GM13976 (cell line): Measurements from ENCODE around the gene AGPAT4.

Experiments
- DNase-seq: peaks from one replicate; pipeline ENCODE4 v3.0.0; 2012; ENCODE audit warnings: low spot score
- CTCF ChIP-seq: IDR thresholded peaks from 2 replicates; pipeline ENCODE4 v1.5.1; 2012; ENCODE audit warnings: borderline replicate concordance, mild to moderate bottlenecking; ENCODE audit not compliant: insufficient read depth; ENCODE audit errors: extremely low read depth, missing control alignments, control extremely low read depth
- in situ Hi-C: fragments of 300-500 bp; cut with MboI; formaldehyde crosslinking; loops from one replicate; pipeline ENCODE4 v1.12.0; 2022; ENCODE audit warnings: low sequenced_read_pairs, mixed read lengths, inconsistent platforms; ENCODE audit not compliant: unreplicated experiment

Gene AGPAT4

GRCh38 chr6:161153725-161154124 lies 120.1 kb downstream of the AGPAT4 start:
- in situ Hi-C loops = no loop called here

GRCh38 chr6:161152907-161153662 lies 120.8 kb downstream of the AGPAT4 start:
- TF ChIP-seq CTCF = peak; percentile 30
- in situ Hi-C loops = no loop called here
- DNase-seq = peak; percentile 59

More at GRCh38 chr6:161153725-161154124, 120.1 kb downstream of the AGPAT4 start:
- no peak for TF ChIP-seq CTCF
- DNase-seq = no peak

GRCh38 chr6:161152527-161152862 lies 121.4 kb downstream of the AGPAT4 start:
- in situ Hi-C loops = no loop called here
- no peak for DNase-seq
- no peak for TF ChIP-seq CTCF

- DNase-seq = no peak
- in situ Hi-C loops = no loop called here
- TF ChIP-seq CTCF = no peak
These were observed 122.0 kb downstream of the AGPAT4 start for GRCh38 chr6:161151660-161152526.

GRCh38 chr6:161151059-161151645 lies 122.7 kb downstream of the AGPAT4 start:
- no peak for DNase-seq
- TF ChIP-seq CTCF = no peak
- in situ Hi-C loops = no loop called here

- no peak for DNase-seq
- in situ Hi-C loops = no loop called here
- no peak for TF ChIP-seq CTCF
These were observed 123.3 kb downstream of the AGPAT4 start for GRCh38 chr6:161150566-161150965.
